Measurements from ENCODE around the gene TMEM119. TPM values are rescaled to one million over a fixed set of nuclear protein-coding genes. Genes with fewer than 3 reads are reported as not detected.

The TMEM119 gene
- polyA plus RNA-seq, 1 of the 3 experiments (the other 2 are of a cell fraction): 25.7 TPM

DNA sequence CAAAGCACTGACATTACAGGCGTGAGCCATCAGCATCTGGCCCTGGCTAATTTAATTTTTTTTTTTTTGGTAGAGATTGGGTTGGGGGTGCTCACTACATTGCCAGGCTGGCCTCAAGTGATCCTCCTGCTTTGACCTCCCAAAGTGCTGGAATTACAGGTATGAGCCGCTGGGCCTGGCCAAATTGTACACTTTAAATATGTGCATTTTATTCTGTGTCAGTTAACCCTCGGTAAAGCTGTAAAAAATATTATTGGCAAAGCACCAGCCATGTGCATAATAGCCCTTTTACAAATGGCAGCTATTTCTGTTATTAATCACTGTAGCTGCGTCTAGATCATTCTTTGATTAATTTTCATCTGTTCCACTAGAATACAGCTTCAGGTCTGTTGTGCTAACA is 12.0 kb downstream of the TMEM119 start:
- no peaks in the 10 kb centered on the region for H3F3A ChIP-seq (replicated peaks; ENCODE audit: insufficient read depth)
- ChIA-PET CTCF (interaction anchor here (0.6 to 1.5 kb wide), 5 partner anchors 16 to 370 kb away, joined by 3 to 9 read pairs (median 3); no protein-coding TSS in a partner anchor), POLR2A (no interaction called here)
- H3K9ac ChIP-seq: no peak overlapping the region
- no peak overlapping the region for H2AFZ ChIP-seq (ENCODE audit: low read depth)
- H3K36me3 ChIP-seq (replicated peaks in 1 of 2; ENCODE audit: control insufficient read depth in 1 of 2, insufficient read depth in 2 of 2, low read length in 1 of 2): no peaks in the 10 kb centered on the region
- H3K27ac ChIP-seq (ENCODE audit: low read depth in 2 of 2, low read length in 1 of 2): no peak overlapping the region
- H3K4me2 ChIP-seq: no peak overlapping the region
- TF ChIP-seq, protein P1, sequence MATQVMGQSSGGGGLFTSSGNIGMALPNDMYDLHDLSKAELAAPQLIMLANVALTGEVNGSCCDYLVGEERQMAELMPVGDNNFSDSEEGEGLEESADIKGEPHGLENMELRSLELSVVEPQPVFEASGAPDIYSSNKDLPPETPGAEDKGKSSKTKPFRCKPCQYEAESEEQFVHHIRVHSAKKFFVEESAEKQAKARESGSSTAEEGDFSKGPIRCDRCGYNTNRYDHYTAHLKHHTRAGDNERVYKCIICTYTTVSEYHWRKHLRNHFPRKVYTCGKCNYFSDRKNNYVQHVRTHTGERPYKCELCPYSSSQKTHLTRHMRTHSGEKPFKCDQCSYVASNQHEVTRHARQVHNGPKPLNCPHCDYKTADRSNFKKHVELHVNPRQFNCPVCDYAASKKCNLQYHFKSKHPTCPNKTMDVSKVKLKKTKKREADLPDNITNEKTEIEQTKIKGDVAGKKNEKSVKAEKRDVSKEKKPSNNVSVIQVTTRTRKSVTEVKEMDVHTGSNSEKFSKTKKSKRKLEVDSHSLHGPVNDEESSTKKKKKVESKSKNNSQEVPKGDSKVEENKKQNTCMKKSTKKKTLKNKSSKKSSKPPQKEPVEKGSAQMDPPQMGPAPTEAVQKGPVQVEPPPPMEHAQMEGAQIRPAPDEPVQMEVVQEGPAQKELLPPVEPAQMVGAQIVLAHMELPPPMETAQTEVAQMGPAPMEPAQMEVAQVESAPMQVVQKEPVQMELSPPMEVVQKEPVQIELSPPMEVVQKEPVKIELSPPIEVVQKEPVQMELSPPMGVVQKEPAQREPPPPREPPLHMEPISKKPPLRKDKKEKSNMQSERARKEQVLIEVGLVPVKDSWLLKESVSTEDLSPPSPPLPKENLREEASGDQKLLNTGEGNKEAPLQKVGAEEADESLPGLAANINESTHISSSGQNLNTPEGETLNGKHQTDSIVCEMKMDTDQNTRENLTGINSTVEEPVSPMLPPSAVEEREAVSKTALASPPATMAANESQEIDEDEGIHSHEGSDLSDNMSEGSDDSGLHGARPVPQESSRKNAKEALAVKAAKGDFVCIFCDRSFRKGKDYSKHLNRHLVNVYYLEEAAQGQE (IDR thresholded peaks at IDR 0.05; ENCODE audit: low read depth, low read length): no peak
- TF ChIP-seq JUND (IDR thresholded peaks at IDR 0.05) (no peak), RXRA (IDR thresholded peaks at IDR 0.05; ENCODE audit: borderline replicate concordance, low read depth) (no peak), NRF1 (IDR thresholded peaks at IDR 0.05; ENCODE audit: low read depth, low read length) (no peak)
- TF ChIP-seq, protein P2, sequence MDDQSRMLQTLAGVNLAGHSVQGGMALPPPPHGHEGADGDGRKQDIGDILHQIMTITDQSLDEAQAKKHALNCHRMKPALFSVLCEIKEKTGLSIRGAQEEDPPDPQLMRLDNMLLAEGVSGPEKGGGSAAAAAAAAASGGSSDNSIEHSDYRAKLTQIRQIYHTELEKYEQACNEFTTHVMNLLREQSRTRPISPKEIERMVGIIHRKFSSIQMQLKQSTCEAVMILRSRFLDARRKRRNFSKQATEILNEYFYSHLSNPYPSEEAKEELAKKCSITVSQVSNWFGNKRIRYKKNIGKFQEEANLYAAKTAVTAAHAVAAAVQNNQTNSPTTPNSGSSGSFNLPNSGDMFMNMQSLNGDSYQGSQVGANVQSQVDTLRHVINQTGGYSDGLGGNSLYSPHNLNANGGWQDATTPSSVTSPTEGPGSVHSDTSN (IDR thresholded peaks at IDR 0.05): no peak
- H4K20me1 ChIP-seq (ENCODE audit: insufficient read depth): no peaks in the 10 kb centered on the region
- peaks cover 0 to 20% of the 10 kb centered on the region in 2 experiments; a peak in 1 of 4 replicates for H3K4me1 ChIP-seq (ENCODE audit: control insufficient read depth in 1 of 2, insufficient read depth in 2 of 2, low read depth in 1 of 2, low read length in 1 of 2)
- H3K9me3 ChIP-seq: no peaks in the 10 kb centered on the region
- H3K27me3 ChIP-seq (ENCODE audit: insufficient read depth): no peaks in the 10 kb centered on the region
- WGBS (ENCODE audit: low lambda C conversion rate): 66% methylated on average over 4 of the region's 4 CpGs
- no peak for DNase-seq
- no peaks in the 10 kb centered on the region for H3K9me2 ChIP-seq
- no peak overlapping the region for H3K4me3 ChIP-seq (ENCODE audit: low read depth in 2 of 2, low read length in 1 of 2)
- H3K79me2 ChIP-seq (ENCODE audit: insufficient read depth): no peaks in the 10 kb centered on the region

DNA sequence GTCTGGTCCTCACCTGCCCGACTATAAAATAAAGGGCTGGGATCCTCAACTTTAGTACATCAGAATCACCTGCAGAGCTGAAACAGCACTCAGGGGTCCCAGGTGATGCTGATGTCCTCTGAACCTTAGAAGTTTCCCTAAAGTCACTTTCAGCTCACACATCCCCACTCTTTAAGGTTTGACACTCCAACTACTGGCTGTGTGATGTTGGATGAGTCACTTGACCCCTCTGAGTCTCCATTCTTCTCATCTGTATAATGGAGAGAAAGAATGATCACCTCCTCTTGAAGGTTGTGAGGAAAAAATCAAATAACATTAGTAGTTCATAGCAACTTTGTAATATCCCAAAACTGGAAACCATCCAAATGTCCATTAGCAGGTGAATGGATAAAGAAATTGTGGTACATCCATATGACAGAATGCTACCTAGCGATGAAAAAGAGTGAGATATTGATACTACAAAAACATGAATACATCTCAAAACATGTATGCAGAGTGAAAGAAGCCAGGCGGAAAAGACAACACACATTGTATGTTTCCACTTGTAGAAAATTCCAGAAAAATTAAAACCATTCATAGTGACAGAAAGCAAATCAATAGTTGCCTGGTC is 13.3 kb downstream of the TMEM119 start:
- no peak overlapping the region for H2AFZ ChIP-seq (ENCODE audit: low read depth)
- H3K4me1 ChIP-seq (ENCODE audit: control insufficient read depth in 1 of 2, insufficient read depth in 2 of 2, low read depth in 1 of 2, low read length in 1 of 2): peaks cover 0 to 16% of the 10 kb centered on the region in 2 experiments; a peak in 1 of 4 replicates
- TF ChIP-seq RAD21 (IDR thresholded peaks at IDR 0.05; ENCODE audit: low read length) (no peak), RFX5 (IDR thresholded peaks at IDR 0.05; ENCODE audit: low read length) (no peak), GABPA (IDR thresholded peaks at IDR 0.05; ENCODE audit: low read depth) (no peak), SMC3 (IDR thresholded peaks at IDR 0.05; ENCODE audit: low read depth, low read length) (no peak), CHD2 (IDR thresholded peaks at IDR 0.05; ENCODE audit: low read length, partially characterized antibody) (no peak), TAF1 (IDR thresholded peaks at IDR 0.05; ENCODE audit: borderline replicate concordance, low read depth, low read length) (no peak), ELF1 (IDR thresholded peaks at IDR 0.05) (no peak), GATA2 (CRISPR knock-in tag; IDR thresholded peaks at IDR 0.05) (no peak), NRF1 (IDR thresholded peaks at IDR 0.05; ENCODE audit: low read depth, low read length) (no peak), POLR2AphosphoS5 (IDR thresholded peaks at IDR 0.05; ENCODE audit: low read depth, low read length) (no peak), EP300 (IDR thresholded peaks at IDR 0.05; ENCODE audit: borderline replicate concordance in 1 of 2, low read depth in 1 of 2, low read length in 1 of 2) (no peak), JUND (IDR thresholded peaks at IDR 0.05) (no peak)
- TF ChIP-seq, protein P3, sequence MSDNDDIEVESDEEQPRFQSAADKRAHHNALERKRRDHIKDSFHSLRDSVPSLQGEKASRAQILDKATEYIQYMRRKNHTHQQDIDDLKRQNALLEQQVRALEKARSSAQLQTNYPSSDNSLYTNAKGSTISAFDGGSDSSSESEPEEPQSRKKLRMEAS (IDR thresholded peaks at IDR 0.05; ENCODE audit: low read depth): no peak
- TF ChIP-seq, protein P2 (IDR thresholded peaks at IDR 0.05): no peak
- TF ChIP-seq, protein P1 (IDR thresholded peaks at IDR 0.05; ENCODE audit: low read depth, low read length): no peak

More for the DNA sequence above, 13.3 kb downstream of the TMEM119 start:
- Histone ChIP-seq H3K79me2 (ENCODE audit: insufficient read depth) (no peaks in the 10 kb centered on the region), H3K27me3 (ENCODE audit: insufficient read depth) (no peaks in the 10 kb centered on the region), H3K9me3 (no peaks in the 10 kb centered on the region), H3K36me3 (replicated peaks in 1 of 2; ENCODE audit: control insufficient read depth in 1 of 2, insufficient read depth in 2 of 2, low read length in 1 of 2) (no peaks in the 10 kb centered on the region), H3K9ac (no peak overlapping the region), H3K9me2 (no peaks in the 10 kb centered on the region), H3K4me3 (ENCODE audit: low read depth in 2 of 2, low read length in 1 of 2) (no peak overlapping the region), H3K27ac (ENCODE audit: low read depth in 2 of 2, low read length in 1 of 2) (no peak overlapping the region), H3F3A (replicated peaks; ENCODE audit: insufficient read depth) (no peaks in the 10 kb centered on the region), H3K4me2 (no peak overlapping the region), H4K20me1 (ENCODE audit: insufficient read depth) (no peaks in the 10 kb centered on the region)
- ChIA-PET CTCF (interaction anchor here (1.0 to 4.7 kb wide), 3 partner anchors 15 to 33 kb away, joined by 4 to 38 read pairs (median 4); no protein-coding TSS in a partner anchor), POLR2A (no interaction called here)
- DNase-seq: no peak
- 79% methylated on average over 3 of the region's 3 CpGs for WGBS (ENCODE audit: low lambda C conversion rate)
